Activated naive CD4-positive, alpha-beta T cell treated with Interleukin-2 at 50 U/mL for 16 hours (primary cell): ENCODE results near the gene PTPRD.

Source experiments
- DNase-seq: peaks from one replicate; pipeline ENCODE4 v3.0.0-alpha.2; 2020

Gene PTPRD

DNA sequence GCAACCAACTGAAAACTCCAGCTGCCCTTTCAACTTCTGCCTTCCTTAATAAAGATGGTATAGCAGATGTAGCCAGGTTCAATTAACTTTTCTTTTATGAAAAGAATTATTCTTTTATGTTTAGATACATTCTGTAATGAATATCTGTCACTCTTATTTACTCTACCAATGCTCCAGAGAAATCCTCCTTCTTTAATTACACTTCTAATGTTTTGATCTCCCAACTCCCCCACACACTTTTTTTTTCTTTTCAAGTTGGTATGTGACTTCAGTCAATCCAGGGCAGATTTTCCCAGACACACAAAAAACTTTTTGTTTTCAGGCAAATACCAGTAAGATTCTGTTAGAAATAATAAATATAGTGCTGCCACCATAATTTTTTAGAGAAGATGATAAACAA, 1813.2 kb downstream of the PTPRD start:
- DNase-seq, result no peak

DNA sequence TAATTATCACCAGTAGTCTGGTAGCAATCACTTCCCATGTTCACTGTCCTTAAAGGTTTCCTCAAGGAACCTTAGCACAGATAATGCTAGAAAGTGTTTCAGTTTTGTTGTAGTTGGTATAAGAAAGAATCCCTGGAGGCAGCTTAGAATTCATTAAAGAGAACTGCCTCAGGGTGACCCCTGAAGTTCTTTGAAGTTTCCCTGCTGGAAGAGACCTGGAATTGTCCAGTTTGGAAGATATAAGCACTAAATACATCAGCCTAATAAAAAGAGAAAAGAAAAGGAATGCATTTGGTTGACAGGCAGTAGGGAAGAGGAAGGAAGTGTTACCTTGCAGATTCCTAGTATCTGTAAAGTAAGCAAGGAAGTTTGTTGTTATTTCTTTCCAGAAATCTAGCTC, 1813.6 kb downstream of the PTPRD start:
- DNase-seq, result no peak

DNA sequence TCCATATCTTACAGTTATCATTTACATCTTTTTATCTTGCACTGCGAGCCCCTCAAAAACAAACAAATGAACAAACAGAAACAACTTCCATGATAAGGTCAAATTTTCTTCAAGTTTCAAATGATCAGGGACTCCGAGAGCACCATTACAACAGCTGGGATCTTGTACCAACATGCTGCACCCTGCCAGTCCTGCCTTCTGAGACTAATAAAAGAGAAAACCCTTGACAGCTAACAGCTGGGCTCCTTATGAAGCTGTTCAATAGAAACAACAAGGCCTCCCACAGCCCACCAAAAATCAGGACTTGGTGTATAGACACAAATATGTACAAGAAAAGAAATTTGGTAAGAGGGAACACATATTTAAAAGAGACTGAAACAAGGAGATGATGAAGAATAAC, 1828.0 kb downstream of the PTPRD start:
- no peak for DNase-seq

DNA sequence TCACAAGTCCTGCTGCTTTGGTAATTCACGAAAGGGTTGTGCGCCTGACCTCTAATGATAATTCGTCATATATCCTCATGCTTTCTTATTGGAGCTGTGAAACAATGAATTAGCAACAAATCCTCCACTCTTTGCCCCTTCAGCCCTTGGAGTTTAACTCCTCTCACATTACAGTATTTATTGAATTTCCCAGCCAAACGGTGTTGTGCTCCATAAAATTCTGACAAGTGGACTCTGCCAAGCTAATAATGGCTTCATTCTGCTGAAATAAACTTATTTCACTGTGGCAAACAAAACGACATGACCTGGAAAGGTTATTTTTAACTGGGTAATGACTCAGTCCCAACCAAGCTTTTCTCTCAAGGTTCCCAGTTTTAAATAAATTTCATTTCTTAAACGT, 1828.9 kb downstream of the PTPRD start:
- no peak for DNase-seq

DNA sequence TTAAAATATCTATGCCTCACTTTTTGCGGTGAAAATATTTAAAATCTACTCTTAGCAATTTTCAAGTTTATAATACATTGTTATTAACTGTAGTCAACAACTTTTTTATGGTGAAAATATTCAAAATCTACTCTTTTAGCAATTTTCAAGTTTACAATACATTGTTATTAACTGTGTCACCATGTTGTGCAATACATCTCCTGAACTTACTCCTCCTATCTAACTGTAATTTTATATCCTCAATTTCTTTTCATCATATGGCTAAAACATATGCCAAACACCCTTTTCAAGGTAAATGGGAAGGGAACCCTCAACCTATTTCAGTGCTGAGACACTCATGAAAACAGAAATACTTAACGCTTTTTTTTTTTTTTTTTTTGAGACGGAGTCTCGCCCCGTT, 1830.6 kb downstream of the PTPRD start:
- DNase-seq, result no peak

DNA sequence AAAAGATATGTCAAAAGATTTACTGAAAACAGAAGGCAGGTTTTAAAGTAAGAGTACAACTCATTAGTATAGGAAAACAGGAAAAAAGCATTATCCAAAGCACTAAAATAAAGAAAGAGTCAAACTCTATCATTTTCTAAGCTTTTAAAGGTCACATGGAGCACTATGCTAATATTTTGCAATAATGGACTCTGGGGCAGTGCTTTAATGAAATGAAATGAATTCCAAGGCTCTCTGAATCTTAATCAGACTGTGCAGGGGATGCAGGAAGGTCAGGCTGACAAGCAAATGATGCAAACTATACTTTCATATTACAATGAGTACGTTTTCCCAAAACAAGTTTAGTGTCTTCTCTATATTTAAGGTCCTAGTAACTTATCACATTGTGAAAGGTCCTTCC, 1831.3 kb downstream of the PTPRD start:
- no peak for DNase-seq

DNA sequence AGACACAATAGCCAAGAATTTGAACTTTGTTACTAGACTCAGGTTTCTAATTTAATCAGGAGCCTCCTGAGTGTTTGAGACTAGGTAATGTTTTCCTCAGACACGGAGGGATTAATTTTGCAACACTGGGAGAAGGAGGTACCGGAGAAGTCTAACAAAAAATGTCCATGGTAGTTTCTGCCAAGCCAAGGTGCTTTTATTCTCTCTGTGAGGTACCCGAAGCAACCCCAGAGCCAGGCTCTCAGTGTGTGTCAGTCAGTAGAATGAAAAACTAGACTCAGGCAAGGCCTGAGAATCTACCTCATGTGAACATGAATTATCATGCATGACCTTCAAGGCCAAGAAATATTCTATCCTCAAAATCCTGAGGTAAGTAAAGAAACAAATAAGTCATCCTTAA, 1832.4 kb downstream of the PTPRD start:
- no peak for DNase-seq

DNA sequence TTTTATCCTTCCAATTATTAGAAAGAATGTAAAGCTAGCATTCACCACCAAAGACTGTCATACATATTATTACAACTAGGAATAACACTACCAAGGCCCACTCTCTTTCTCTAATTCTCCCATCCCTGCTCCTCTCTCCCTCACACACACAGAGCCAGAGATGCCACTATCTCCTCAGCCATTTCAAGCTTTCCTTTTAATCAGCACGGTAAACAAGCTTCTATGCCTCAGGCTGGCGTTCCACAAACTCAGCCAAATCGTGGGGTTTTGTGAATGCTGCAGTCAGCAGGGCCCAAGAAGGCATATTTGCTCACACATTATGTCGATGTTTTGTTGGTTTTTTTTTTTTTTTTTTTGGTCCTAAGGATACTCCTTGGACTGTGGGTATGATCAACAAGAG, 1833.3 kb downstream of the PTPRD start:
- DNase-seq, result no peak

DNA sequence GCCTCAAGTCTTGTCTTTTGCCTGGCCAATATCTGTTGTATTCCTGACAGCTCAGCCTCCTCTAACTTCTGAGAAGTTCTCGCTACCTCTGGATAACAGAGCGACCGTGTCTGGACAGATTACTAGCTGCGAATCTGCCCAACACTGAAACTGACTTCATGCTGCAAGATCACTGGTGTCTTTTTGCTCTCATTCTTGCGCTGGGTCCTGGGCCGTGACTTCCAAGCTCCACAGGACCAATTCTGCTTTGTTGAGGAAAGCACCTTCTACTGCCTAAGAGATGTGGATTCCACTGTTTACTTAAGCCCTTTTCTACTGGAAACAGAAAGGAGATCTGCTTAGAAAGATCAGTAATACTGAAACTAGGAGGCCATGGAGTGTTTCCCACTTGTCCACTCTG, 1834.4 kb downstream of the PTPRD start:
- DNase-seq, result no peak

DNA sequence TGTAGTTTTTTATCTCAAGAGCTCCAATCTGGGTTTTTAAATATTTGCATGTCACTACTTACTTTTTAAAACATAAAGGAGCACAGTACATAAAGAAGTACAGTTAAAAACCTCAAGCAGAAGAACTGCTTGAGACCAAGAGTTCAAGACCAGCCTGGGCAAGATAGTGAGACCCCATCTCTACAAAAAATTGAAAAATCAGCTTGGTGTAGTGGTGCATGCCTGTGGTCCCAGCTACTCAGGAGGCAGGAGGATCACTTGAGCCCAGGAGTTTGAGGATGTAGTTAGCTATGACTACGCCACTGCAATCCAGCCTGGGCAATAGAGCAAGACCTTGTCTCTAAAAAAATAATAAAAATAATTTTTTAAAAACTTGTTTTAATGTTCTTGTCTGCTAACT, 1840.5 kb downstream of the PTPRD start:
- no peak for DNase-seq

DNA sequence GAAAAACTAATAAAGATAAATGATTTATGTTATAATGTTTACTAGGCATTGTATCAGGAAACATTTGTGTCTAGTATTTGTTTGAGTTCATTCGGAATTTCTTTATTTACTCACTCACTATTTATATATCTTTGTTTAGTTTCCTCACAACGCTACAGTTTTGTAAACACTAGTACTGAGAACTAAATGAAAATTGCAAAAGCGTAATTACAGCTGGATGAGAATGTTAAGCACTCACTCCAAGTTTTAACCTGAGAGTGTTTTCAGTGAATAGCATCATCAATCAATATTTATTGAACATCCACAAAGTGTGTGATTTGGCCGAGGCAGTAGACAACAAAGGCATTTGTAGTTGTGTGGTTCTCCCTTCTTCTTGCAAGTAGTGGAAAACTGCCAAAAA, 1843.6 kb downstream of the PTPRD start:
- no peak for DNase-seq

DNA sequence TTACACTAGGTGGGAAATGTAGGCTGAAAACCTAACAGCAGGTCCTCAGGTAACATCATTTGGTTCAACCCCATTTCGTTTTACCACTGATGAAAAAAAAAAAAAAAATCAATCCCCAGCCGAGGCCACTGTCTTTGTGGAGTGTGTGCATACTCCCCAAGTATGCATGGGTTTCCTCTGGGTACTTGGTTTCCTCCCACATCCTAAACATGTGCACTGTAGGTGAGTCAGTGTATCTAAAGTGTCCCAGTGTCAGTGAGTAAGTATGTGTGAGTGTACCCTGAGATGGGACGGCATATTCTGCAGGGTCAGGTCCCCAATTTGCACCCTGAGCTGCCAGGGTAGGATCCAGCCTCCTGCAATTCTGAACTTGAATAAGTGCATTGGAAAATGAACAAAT, 1846.7 kb downstream of the PTPRD start:
- no peak for DNase-seq

DNA sequence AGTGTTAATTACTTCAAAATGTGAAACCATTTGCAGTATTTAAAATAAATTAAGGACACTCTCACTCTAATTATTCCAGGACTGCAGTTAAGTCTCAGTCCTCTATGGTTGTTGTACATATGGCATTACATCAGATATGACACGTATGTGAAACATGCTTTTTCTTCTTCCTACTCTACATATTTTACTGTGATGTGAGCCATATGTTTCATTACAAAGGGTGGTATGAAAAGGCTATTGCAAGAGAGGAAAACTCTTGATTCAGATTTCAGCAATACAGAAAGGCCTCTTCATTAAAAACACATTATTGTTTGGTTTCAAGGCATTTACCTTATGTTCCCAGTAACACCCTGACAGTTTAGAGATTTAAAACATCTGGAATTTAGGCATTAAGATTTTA, 1848.8 kb downstream of the PTPRD start:
- DNase-seq, result no peak

DNA sequence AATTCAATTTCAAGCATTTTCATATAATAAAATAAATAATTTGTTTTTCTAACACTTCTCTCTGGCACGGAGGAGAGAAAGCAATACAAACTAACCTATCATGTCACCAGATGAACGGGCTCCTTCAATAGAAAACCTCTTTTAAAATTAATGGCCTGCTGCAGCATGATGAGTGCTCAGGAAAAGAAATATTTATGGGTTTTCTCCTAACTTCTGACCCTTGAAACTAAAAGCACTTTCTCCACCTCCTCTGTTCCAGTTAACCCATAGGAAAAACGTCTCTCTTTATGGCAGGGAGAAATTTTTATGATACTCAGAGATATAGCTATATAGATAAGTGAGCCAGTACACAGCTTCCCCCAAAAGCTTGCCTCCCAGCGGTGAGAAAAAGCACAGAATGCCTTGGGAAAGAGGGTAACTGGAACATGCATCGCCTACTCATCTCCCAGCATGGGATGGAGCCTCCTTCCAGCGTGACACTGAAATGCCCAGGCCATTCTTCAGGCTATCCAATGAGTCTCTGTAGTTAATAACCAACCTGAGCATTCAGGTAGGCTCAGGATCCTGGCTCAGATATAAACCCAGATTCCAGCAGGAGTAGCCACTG, 1850.2 kb downstream of the PTPRD start:
- no peak for DNase-seq

DNA sequence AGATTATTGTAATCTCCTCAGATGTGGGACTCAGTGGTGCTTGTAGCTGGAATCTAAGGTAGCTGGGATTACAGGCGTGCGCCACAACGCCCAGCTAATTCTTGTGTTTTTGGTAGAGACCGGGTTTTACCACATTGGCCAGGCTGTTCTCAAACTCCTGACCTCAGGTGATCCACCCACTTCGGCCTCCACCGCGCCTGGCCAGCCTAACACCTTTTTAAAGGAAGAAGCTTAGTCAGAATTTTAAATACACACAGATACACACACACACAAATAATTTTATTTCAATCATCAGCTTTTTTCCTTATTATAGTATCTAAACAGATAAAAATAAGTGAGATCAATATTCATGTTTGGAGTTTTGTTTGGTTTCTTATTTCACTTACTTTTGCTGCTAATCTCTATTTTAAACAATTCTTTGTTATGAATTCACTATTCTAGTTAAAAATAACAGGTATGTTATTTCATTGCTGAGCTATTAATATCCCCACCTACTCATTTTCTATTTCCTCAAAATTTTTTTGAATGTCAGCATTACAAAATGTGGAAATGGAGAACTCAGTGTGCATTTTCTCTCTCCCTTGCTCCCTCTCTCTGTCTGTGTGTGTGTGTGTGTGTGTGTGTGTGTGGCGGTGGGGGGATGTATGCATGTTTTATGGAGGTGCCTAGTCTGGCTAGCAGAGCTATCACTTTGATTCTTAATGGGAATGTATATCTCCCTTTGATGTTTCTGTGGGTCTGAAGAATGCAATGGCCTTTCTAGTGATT, 1852.6 kb downstream of the PTPRD start:
- no peak for DNase-seq

DNA sequence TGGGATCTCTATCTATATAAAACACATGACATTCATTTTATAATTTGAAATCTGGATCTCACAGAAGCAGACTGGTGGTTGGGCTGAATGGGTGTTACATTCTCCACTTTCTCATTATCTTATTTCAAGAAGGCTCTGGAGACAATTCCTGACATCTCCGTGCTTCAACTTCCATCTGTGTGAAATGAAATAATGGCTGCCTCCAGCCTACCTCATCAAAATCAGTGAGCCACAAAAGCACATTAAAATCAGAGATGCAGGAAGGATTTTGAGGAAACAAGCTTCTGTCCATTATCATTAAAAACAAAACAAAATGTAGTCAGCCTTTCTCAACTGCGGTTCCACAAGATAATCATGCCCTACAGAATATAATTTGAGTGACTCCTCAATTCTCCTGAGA, 1854.9 kb downstream of the PTPRD start:
- no peak for DNase-seq

DNA sequence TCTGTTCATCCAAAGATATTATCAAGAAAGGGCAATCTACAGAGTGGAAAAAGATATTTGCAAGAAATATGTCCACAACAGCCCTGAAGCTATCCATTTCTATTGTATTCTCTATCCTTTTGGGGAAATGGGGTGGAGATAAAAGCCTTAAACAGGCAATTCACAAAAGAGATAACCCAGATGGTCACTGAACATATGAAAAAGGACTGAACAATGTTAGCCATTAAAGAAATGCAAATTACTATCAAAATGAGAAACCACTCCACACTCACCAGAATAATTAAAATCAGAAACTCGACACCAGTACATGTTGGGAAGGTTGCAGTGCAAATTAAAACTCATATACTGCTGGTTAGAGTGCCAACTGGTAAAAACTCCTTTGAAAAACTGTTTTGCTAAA, 1858.1 kb downstream of the PTPRD start:
- DNase-seq, result no peak

DNA sequence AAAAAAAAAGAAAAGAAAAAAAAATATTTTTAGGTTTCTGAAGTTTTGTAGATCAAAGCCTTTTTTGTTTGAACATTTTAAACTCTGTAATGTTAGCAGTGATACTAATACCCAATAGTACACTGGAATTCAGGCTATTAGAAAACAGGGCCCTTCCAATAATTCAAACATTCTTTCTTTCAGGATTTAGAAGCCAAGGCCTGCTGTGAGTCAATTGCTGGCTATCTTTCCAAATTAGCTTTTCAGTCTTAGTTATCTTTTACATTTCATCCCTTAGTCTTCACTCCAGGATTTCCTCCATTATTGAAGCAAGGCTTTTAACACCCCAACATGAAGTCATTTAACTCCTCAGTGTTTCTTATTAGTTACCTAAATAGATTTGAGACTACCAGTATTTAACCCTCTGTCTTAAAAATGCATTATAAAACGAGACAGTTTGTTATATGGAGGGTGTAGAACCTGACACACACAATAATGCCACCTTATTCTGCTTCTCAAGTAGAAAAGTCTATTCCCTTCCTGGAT, 1861.3 kb downstream of the PTPRD start:
- no peak for DNase-seq

DNA sequence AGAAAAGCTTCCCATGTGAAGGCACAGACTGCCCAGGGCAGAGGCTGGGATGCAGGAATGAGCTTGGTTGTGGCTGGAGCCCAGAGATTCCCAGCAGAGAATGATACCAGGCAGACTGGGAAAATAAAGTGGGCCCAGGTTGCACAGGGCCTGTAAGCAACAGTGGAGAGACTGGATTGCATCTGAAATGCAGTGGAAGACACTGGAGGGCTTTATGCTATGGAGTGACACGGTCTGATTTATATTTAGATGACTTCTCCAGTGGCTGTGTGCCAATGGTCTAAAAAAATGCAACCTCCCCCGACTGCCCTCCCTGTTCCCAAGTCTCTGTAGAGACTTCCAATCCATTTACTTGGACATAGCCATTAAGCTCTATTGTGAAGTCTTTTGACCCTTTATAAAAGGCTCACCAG, 1862.2 kb downstream of the PTPRD start:
- no peak for DNase-seq

DNA sequence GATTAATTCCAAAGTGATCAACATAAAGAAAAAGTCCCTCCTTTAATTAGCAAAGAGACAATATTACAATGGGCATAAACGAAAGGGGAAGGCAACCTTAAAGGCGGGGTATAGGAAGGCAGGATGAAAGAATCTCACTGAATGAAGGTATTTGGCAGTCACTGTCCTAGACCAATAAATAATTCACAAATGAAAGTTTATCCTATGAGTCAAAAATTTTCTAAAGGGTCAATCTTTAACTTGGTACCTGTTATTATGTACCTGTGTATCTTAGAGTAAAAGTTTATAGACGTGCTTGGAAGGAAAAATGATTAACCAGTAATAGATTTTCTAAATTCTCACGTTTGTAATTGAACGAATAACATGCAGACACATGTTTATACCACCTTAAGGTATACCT, 1867.5 kb downstream of the PTPRD start:
- DNase-seq, result no peak

DNA sequence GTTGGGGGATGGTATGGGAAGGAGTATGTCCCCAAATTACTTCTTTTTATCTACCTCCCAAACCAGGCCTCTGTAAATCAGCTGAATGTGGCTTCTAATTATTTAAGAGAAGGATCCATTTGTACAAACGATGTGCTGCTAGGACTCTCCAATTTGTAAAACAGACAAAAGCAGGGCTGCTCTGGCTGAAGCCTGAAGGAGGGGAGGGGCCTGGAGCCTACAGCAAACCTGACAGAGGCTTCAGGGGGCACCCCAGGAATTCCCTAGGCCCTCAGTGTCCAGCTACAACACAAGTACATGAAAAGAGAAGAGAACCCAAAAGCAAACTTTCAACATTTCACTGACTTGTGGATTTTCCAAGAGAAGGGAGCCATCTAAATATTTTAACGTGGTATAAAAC, 1873.9 kb downstream of the PTPRD start:
- DNase-seq, result no peak

DNA sequence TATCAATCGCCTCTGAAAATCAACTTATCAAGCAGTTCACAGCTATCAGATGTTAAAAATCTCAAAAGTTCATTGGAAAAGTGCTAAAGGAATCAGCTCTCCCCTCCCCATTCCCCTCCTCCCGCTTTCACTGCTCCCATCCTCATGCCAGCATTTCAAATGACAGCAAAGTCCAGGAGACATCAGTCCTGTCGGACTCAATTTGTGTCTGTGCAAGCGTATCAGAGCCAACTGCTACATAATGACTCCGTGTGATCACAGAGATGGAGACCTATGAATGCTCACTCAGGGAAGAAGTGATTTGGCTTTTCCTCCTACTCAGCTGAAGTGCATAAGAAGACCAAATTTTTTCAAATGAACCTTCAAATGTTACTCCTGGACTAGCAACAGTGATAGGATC, 1876.0 kb downstream of the PTPRD start:
- no peak for DNase-seq

DNA sequence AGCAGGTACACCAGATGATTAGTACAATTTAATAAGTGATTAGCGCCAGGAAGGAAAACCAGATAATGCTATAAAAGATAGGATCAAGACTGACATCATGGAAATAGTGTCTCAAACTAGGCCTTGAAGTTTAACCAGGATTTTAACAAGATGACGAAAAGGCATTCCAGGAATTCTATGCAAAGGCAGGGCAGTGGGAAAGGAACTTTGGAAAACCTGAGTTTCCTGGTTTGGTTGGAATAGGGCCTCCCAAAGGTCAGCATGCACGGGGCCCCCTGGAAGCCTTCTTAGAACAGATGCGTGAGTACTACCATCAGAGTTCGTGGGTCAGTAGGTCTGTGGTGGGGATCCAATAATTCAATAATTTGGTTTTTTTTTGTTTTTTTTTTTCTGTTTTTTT, 1878.0 kb downstream of the PTPRD start:
- DNase-seq, result no peak

DNA sequence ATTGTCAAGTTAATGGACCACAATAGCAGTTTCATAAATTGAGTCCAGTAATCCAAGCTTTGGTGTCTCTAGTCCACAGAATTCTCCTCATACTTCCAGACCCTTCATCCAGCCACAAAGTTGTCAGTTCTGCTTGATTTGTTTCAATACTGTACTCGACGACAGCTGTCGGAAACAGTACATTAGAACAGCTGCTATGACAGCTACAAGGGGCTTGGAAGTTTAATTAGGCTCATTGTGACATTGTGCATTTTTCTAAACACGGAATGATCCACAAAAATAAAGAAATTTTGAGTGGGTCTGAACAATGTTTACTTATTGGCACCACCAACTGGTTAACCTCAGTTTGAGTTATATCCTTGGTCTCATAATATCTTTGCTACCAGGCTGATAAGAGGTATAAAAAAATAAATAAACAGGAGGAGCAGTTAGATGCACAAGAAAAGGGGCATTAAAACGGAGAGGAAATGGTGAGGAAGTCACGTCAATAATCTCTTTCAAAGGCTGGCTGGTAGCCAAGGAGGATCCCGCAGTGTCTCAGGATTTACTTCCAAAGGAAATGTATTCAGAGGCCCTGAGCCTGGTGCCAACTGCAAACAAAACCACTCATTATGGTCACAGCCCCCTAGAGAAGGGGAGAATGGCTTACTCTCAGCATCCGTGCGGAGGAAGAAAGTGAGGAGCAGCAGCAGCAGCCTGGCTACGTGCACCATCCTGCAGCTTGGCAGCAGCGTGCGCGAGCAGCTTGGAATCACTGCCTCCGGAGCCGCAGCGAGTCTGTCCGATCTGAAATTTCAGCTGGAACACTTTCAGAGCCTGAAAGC, 1879.5 kb downstream of the PTPRD start:
- no peak for DNase-seq
